GM12878 (cell line): ENCODE data around the gene TESMIN. TPM values are rescaled to one million over a fixed set of nuclear protein-coding genes. Genes with fewer than 3 reads are reported as not detected.

Experiments used
- ATAC-seq: fragments of 200-7000 bp; cut with Tn5 transposase; 3 replicates; pipeline ENCODE4 v1.9.1; 2020; ENCODE audit warnings: mild to moderate bottlenecking, moderate library complexity
- BruUV-seq: library from RNA; stranded (reverse); fragments of 400-500 nt; replicated peaks from 2 replicates; lab custom pipeline; 2021; lab: Mats Ljungman, UMichigan
- CTCF ChIA-PET: fragments of 300-600 bp; sonication (Branson Sonifier 250); formaldehyde crosslinking; extraction: SDS; loops from one replicate; lab custom pipeline; 2021; ENCODE audit warnings: inconsistent platforms; lab: Yijun Ruan, JAX
- POLR2A ChIA-PET: fragments of 350-600 bp; formaldehyde crosslinking; extraction: SDS; loops from one replicate; lab custom pipeline; 2021; ENCODE audit warnings: inconsistent platforms; lab: Charles Lee
- RAD21 ChIA-PET: fragments of 300-600 bp; sonication (Branson Sonifier 250); formaldehyde crosslinking; loops from one replicate; lab custom pipeline; 2023; ENCODE audit warnings: antibody characterized with exemption; ENCODE audit not compliant: unreplicated experiment; lab: Charles Lee
- SMC1A ChIA-PET: fragments of 300-600 bp; sonication (Branson Sonifier 250); formaldehyde crosslinking; loops from one replicate; lab custom pipeline; 2023; ENCODE audit not compliant: unreplicated experiment, uncharacterized antibody; lab: Charles Lee
- DNase-seq: peaks from one replicate; pipeline ENCODE4 v3.0.0-alpha.2; 2011; ENCODE audit warnings: low read depth, low spot score
- FAIRE-seq: peaks from 3 replicates; lab custom pipeline; 2011; peaks lifted over from hg19 to GRCh38; lab: Jason Lieb, UNC
- H2AFZ ChIP-seq: 2 replicates; pipeline ENCODE4 v1.6.0; 2011; ENCODE audit warnings: low read depth, low read length, control low read depth; ENCODE audit not compliant: control insufficient read depth
- H3K27ac ChIP-seq: 2 replicates; pipeline ENCODE4 v1.5.1; 2011; ENCODE audit warnings: control low read depth; ENCODE audit not compliant: control insufficient read depth, insufficient read depth
- H3K27me3 ChIP-seq, 2 experiments: replicated peaks in 1 of 2; 2 replicates each; pipeline versions ENCODE4 v1.6.0 to v1.6.1; 2011; ENCODE audit warnings: low read length in 1 of 2; ENCODE audit not compliant: control insufficient read depth in 2 of 2, insufficient read depth in 2 of 2
- H3K36me3 ChIP-seq, 2 experiments: 2 replicates each; pipeline ENCODE4 v1.5.1; 2011; ENCODE audit warnings: low read length in 1 of 2; ENCODE audit not compliant: control insufficient read depth in 2 of 2, insufficient read depth in 2 of 2
- H3K4me1 ChIP-seq: 2 replicates; pipeline ENCODE4 v1.6.1; 2011; ENCODE audit warnings: mild to moderate bottlenecking, low read length, moderate library complexity, mixed read lengths; ENCODE audit not compliant: control insufficient read depth, insufficient read depth
- H3K4me2 ChIP-seq: 2 replicates; pipeline ENCODE4 v1.6.0; 2011; ENCODE audit warnings: control low read depth; ENCODE audit not compliant: control insufficient read depth, insufficient read depth
- H3K4me3 ChIP-seq: fragments of 200-600 bp; sonication (generic); 2 replicates; pipeline ENCODE4 v1.5.1; 2016
- H3K79me2 ChIP-seq: 2 replicates; pipeline ENCODE4 v1.6.0; 2011; ENCODE audit warnings: low read length; ENCODE audit not compliant: control insufficient read depth, insufficient read depth
- H3K9ac ChIP-seq: 2 replicates; pipeline ENCODE4 v1.8.0; 2011; ENCODE audit warnings: low read length, control low read depth, mixed read lengths; ENCODE audit not compliant: control insufficient read depth, insufficient read depth
- H3K9me3 ChIP-seq: replicated peaks from 3 replicates; pipeline ENCODE4 v1.5.1; 2011; ENCODE audit warnings: mild to moderate bottlenecking, low read length; ENCODE audit not compliant: control insufficient read depth, insufficient read depth
- H4K20me1 ChIP-seq: 2 replicates; pipeline ENCODE4 v1.6.0; 2011; ENCODE audit not compliant: control insufficient read depth, insufficient read depth
- CBX3 ChIP-seq: fragments of 200-600 bp; sonication (generic); IDR thresholded peaks from 2 replicates; pipeline ENCODE4 v1.6.1; 2016; ENCODE audit warnings: low read depth, borderline replicate concordance
- CEBPB ChIP-seq, 2 experiments: fragments of 150-350 bp in 1 of 2; IDR thresholded peaks; 2 replicates each; pipeline ENCODE4 v1.6.1; 2012 to 2014; ENCODE audit warnings: low read depth in 2 of 2, low read length in 2 of 2, borderline replicate concordance in 1 of 2, inconsistent platforms in 1 of 2
- CHD1 ChIP-seq: IDR thresholded peaks from 2 replicates; pipeline ENCODE4 v1.6.1; 2012; ENCODE audit warnings: low read depth, low read length, improper control_type of control experiment
- HSF1 ChIP-seq: fragments of 150-350 bp; IDR thresholded peaks from 2 replicates; pipeline ENCODE4 v1.6.1; 2014; ENCODE audit warnings: mild to moderate bottlenecking, low read depth, low read length
- NFIC ChIP-seq: IDR thresholded peaks from 2 replicates; pipeline ENCODE4 v1.6.1; 2012; ENCODE audit warnings: low read depth, mild to moderate bottlenecking, inconsistent platforms, low read length, moderate library complexity
- RFX5 ChIP-seq: IDR thresholded peaks from 2 replicates; pipeline ENCODE4 v1.6.1; 2011; ENCODE audit warnings: low read depth, low read length, improper control_type of control experiment
- WGBS: methylation state at CpG from one replicate; pipeline ENCODE4 v1.1.6; 2016; ENCODE audit warnings: low lambda C conversion rate; ENCODE audit not compliant: insufficient replicate concordance, insufficient coverage; ENCODE audit errors: missing lambda C conversion rate; 5-methylcytosine and 5-hydroxymethylcytosine counted together
- in situ Hi-C: fragments of 300-500 bp; cut with MboI; formaldehyde crosslinking; loops from 9 replicates; pipeline ENCODE4 v1.14.3; 2018; ENCODE audit warnings: mixed read lengths
- intact Hi-C: fragments of 100-400 bp; cut with micrococcal nuclease; formaldehyde crosslinking; loops from one replicate; pipeline ENCODE4 v1.14.2; 2022; ENCODE audit not compliant: unreplicated experiment
- polyA plus RNA-seq, 11 experiments: library from polyadenylated mRNA; depleted of rRNA in 4 of 11; unstranded in 6 of 11; stranded (reverse) in 5 of 11; fragments of >200 nt; fragmentation: Nextera tagmentation in 4 of 11; fragmentation: Illumina TruSeq in 1 of 11; extraction: Ambion mirVana in 4 of 11; extraction: Trizol in 1 of 11; gene quantifications; 1 replicate in 1 of 11; 2 replicates in 10 of 11; pipeline versions ENCODE4 v1.2.1 to v1.2.3, GENCODE V29; 2011 to 2016; ENCODE audit warnings: inconsistent platforms in 2 of 11, missing spikeins in 2 of 11, low read depth in 1 of 11
- total RNA-seq, 4 experiments: library from RNA; depleted of rRNA in 3 of 4; stranded (reverse); fragments of >200 nt in 3 of 4; fragmentation: Illumina TruSeq in 1 of 4; extraction: Trizol in 1 of 4; gene quantifications; 2 replicates each; pipeline versions ENCODE4 v1.2.1 to v1.2.3, GENCODE V29; 2013 to 2021

The TESMIN gene
- total and polyA plus RNA-seq, 10 of the 15 experiments (the other 5 are each of a cell fraction or from before 2014, with no cell fraction given), result 0.31 to 3.4 (median 1.2) TPM; not detected in 1

GRCh38 chr11:68724293-68724692 lies 27.0 kb downstream of the TESMIN start (continued):
- TF ChIP-seq NFIC, result no peak
- no peak for TF ChIP-seq CHD1
- no peak for TF ChIP-seq HSF1
- TF ChIP-seq RFX5, result no peak

GRCh38 chr11:68722143-68722542 lies 29.2 kb downstream of the TESMIN start:
- no peaks in the 10 kb centered on the region; the same call in 2 of the 3 replicates for H3K9me3 ChIP-seq
- no peaks in the 10 kb centered on the region for H3K4me1 ChIP-seq
- in situ Hi-C loops, result no loop called here
- WGBS, result 94% methylated on average over 1 of the region's 1 CpG
- no peak overlapping the region for H3K27ac ChIP-seq
- H3K79me2 ChIP-seq, result no peaks in the 10 kb centered on the region
- CTCF ChIA-PET, result interaction anchor here (0.7 kb wide), 1 partner anchor 10 kb away, joined by 4 read pairs; no protein-coding TSS in a partner anchor
- H4K20me1 ChIP-seq, result no peaks in the 10 kb centered on the region
- no peak overlapping the region for H3K4me3 ChIP-seq
- RAD21 ChIA-PET, result no interaction called here
- TF ChIP-seq CEBPB (IDR thresholded peaks at IDR 0.05; ENCODE audit: borderline replicate concordance in 1 of 2, low read depth in 2 of 2, low read length in 2 of 2) (peak in 1 of 2 experiments; percentile 4; a peak in 1 of 4 replicates), CBX3 (no peak)
- POLR2A ChIA-PET, result no interaction called here
- H3K27me3 ChIP-seq, result peaks cover 0 to 1% of the 10 kb centered on the region in 2 experiments; a peak in 2 of 4 replicates
- intact Hi-C loops, result no loop called here
- DNase-seq, result no peak
- no peak overlapping the region for H3K9ac ChIP-seq
- no peaks in the 10 kb centered on the region for H3K36me3 ChIP-seq
- no TSS peak for BruUV-seq
- H2AFZ ChIP-seq, result no peak overlapping the region
- no peak for FAIRE-seq
- SMC1A ChIA-PET, result no interaction called here
- no peak for ATAC-seq
- no peak overlapping the region for H3K4me2 ChIP-seq
